Heart left ventricle (tissue), 13 donors: ENCODE measurements around the gene HIVEP2.

Source experiments
- CTCF ChIP-seq, 12 donors: fragments of 200-600 bp; sonication (generic) in 4 of 12; IDR thresholded peaks; one replicate each; pipeline versions ENCODE4 v1.5.0 to v1.8.0; 2018 to 2022; ENCODE audit warnings: antibody characterized with exemption in 12 of 12, mild to moderate bottlenecking in 5 of 12
- POLR2A ChIP-seq, 2 donors: fragments of 450-650 bp; IDR thresholded peaks; one replicate each; pipeline ENCODE4 v1.6.1; 2017; ENCODE audit warnings: antibody characterized with exemption in 2 of 2, mild to moderate bottlenecking in 2 of 2, moderate library complexity in 2 of 2
- donor health status: ischemic (EF 13 %, LVEDD 7.1; RV severe dilation, severe dysfunction).
- donor health status: DM: no; HTN: yes; CAD: no.
- donor health status: DM: no; HTN: no; CAD: no.
- donor health status: ischemic (EF 25% LVEDD 6.9; RV normal size, moderate dysfunction).
- donor health status: ischemic (EF 25% LVEDD 5.7; RV mildly dilated, moderate dysfunction).
- donor health status: ischemic (EF 35%, LVEDD 5.7; RV mildly dilated, moderate dysfunction).
- donor health status: nonischemic (EF 11% LVEDD 7.7; RV severe dilation, severe dysfunction).
- donor health status: DM: yes; HTN: yes; CAD: no.
- donor health status: PGD.
- donor health status: ischemic (EF 29% LVEDD 5.4; RV normal size, mild dysfunction).
- donor health status: nonischemic (EF 23%, LVEDD 6.1; RV moderate dilation, normal function).

- TF ChIP-seq CTCF (IDR thresholded peaks at IDR 0.05) (no peak), POLR2A (IDR thresholded peaks at IDR 0.05) (no peak)
Observed at GRCh38 chr6:142821164-142821716, 123.7 kb downstream of the HIVEP2 start.
